WI38 (cell line): ENCODE results near the gene TNRC18.

ENCODE experiments used
- H3K4me3 ChIP-seq: 2 replicates; pipeline ENCODE4 v1.5.1; 2011; ENCODE audit warnings: low read depth, mild to moderate bottlenecking, control low read depth, low read length
- TF ChIP-seq, protein P1 (sequence below): IDR thresholded peaks from 2 replicates; pipeline ENCODE4 v1.5.1; 2012; ENCODE audit warnings: low read depth, mild to moderate bottlenecking, control low read depth, low read length

The TNRC18 gene

DNA sequence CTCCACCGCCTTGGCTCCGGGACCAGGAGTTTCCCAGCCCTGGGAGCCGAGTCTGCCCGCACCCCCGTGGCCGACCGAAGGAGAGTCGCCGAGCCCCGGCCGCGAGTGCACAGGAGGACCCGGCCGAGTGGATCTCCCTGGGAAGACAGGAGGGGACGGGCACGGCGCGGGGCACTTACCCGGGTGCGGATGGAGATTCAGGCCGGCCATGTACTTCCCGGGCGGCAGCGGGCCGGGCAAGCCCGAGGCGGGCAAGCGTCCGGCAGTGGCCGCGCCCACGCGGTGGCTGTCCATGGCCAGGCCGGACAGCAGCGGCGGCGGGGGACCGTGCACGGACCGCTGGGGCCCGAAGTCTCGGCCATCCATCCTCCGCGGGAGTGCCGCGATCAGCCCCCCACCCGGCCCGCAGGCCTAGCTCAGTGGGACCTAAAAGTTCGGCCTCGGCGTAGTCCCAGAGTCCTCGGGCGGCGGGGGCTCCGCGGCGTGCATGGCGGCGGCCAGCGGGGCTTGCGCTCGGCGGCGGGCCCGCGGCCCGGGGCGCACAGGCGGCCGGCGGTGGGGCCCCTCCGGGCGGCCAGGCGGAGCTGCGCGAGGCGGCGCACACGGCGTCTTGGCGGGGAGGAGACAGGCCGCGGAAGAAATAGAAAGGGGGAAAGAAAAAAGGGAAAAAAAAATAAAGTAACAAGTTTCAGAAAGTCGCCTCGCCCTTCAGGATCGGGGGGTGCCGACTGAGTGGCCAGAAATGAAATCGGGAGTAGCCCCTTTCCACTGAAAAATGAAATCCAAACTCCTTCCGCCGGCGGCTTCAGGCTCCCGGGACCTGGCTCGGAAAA lies 2.5 kb downstream of the TNRC18 start:
- TF ChIP-seq, protein P1, sequence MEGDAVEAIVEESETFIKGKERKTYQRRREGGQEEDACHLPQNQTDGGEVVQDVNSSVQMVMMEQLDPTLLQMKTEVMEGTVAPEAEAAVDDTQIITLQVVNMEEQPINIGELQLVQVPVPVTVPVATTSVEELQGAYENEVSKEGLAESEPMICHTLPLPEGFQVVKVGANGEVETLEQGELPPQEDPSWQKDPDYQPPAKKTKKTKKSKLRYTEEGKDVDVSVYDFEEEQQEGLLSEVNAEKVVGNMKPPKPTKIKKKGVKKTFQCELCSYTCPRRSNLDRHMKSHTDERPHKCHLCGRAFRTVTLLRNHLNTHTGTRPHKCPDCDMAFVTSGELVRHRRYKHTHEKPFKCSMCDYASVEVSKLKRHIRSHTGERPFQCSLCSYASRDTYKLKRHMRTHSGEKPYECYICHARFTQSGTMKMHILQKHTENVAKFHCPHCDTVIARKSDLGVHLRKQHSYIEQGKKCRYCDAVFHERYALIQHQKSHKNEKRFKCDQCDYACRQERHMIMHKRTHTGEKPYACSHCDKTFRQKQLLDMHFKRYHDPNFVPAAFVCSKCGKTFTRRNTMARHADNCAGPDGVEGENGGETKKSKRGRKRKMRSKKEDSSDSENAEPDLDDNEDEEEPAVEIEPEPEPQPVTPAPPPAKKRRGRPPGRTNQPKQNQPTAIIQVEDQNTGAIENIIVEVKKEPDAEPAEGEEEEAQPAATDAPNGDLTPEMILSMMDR: no peak

DNA sequence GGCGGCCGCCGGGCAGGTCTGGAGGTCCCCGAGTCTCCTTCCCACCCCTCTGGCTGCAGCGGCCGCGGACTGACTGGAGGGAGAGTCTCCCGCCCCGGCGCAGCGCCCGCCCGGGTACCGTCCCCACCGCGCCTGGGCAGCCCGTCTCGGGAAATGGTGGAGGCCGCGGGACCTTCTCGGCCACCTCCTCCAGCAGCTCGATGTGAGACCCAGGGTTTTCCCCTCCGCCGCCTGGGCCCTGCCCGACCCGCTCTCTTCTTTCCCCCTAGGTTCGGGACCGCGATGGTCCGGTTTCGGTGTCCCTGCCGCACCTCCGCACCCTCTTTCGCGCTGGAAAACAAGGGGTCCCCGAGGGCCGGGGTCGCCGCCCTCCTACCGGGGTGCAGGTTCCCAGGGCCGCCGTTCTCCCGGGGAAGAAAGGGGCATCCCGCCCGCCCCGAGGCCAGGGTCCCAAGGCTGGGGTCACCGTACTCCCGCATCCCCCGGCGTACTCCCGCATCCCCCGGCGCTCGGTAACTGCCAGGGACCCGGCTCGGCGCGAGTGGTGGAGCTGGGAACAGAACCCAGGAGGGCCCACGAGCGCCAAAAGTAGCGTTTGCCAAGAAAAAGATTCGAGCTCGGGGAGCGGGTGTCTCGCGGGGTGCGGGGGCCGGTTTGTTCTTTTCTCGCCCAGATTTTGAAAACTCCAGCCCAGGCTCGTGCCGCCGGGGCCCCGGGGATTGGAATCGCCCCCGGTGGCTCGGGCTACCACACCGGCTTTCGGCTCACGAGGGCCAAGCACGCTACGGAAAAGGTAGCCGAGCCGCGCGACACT lies 3.4 kb downstream of the TNRC18 start:
- TF ChIP-seq, protein P1: no peak
- peak overlapping the region; percentile 92 for H3K4me3 ChIP-seq

More for the DNA sequence above, 2.5 kb downstream of the TNRC18 start:
- peak overlapping the region; percentile 92 for H3K4me3 ChIP-seq

DNA sequence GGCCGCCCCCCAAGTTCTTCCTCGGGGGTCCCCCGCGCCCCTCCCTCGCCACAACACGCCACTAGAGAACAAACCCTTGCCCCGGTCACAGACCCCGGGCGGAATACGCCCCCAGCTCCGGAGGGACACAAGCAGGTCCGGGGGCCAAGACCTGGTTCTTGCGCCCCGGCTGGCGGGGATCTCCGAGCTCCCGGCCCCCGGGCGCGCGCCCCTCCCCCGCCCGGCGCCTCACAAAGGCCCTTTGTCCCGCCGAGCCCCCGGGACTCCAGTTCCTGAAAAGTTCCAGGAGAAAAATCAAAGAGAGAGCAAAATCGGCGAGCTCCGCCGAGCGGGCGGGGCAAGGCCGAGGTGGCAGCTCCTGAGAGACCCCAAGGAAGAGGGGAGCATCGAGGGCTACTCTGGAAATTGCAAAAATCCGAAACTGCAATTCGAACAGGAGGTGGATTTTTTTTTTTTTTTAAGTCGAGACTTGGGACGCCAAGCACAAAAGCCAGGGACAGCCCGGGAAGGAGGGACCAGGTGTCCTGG lies 4.0 kb downstream of the TNRC18 start:
- TF ChIP-seq, protein P1: no peak
- peak overlapping the region; percentile 92 for H3K4me3 ChIP-seq

DNA sequence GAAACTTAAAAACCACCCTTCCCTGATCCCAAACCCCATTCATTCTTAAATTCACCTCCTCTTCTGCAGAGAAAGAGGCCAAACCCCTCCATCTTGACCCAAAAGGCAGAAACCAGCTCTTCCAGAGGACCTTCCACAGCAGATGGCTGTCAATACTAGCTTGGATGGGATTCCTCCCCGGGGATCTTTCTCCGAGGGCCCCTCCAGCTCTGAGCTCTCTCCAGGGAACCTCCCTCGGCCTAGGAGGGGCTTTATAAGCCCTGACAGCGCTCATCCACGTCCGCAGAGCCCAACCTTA lies 5.4 kb downstream of the TNRC18 start:
- peak overlapping the region; percentile 92 for H3K4me3 ChIP-seq

DNA sequence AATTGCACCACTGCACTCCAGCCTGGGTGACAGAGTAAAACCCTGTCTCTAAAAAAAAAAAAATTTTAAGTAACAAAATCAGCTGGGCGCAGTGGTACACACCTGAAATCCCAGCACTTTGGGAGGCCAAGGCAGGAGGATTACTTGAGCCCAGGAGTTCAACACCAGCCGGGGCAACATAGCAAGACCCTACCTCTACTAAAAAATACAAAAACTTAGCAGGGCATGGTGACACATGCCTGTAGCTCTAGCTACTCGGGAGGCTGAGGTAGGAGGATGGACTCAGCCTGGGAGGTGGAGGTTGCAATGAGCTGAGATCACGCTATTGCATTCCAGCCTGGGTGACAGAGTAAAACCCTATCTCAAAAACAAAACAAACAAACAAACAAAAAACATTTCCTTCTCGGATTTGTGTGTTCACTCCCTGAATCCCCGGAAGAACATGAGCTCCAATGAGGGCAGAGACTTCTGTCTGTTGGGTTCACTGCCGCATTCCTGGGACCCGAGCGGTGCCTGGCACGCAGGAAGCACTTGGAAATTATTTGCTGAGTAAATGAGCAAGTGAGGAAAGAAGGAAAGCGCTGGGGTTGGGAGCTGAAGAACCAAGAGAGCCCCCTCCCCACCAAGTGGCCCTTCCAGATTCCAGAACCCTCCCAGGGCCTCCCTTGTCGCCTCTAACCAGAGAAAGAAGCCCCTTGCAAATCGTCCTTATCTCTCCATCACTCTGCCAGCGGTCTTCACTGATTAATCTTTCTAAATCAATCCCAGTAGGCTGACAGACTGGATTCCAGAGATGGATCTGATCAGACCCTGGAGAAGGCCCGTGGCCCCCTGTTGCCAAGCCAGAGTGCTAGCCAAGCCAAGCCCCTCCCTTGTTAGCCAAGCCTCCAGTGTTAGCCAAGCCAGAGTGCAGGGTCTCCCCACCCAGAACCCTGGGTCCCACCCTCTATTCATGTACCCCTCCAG lies 6.2 kb downstream of the TNRC18 start:
- no peak overlapping the region; the same call in 1 of the 2 replicates for H3K4me3 ChIP-seq
- TF ChIP-seq, protein P1: no peak

More for the DNA sequence above, 5.4 kb downstream of the TNRC18 start:
- TF ChIP-seq, protein P1: no peak

DNA sequence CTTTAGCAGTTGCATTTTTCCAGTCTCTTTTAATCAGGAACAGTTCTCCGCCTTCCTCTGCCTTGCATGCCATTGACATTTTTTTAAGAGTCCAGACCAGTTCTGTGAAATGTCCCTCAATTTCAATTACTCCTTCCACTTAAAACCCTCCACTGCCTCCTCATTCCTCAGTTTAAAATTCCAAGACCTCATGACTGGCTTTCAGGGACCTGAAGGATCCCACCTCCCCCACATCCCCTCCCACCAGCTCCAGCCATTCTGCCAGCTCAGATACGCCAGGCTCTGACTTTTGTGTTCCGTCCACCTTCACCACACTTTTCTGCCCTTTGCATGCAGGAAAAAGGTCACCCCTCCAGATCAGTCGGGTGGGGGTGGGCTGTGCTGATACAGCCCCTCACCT lies 8.7 kb downstream of the TNRC18 start:
- H3K4me3 ChIP-seq: no peak overlapping the region
- TF ChIP-seq, protein P1: no peak
